HG03039 (cell line): ENCODE data around the gene TMEM245.

Experiments
- ATAC-seq: cut with Tn5 transposase; IDR thresholded peaks from one replicate; pipeline ENCODE4 v1.9.1; 2021; ENCODE audit warnings: mild to moderate bottlenecking, moderate library complexity; ENCODE audit not compliant: unreplicated experiment

The TMEM245 gene

DNA sequence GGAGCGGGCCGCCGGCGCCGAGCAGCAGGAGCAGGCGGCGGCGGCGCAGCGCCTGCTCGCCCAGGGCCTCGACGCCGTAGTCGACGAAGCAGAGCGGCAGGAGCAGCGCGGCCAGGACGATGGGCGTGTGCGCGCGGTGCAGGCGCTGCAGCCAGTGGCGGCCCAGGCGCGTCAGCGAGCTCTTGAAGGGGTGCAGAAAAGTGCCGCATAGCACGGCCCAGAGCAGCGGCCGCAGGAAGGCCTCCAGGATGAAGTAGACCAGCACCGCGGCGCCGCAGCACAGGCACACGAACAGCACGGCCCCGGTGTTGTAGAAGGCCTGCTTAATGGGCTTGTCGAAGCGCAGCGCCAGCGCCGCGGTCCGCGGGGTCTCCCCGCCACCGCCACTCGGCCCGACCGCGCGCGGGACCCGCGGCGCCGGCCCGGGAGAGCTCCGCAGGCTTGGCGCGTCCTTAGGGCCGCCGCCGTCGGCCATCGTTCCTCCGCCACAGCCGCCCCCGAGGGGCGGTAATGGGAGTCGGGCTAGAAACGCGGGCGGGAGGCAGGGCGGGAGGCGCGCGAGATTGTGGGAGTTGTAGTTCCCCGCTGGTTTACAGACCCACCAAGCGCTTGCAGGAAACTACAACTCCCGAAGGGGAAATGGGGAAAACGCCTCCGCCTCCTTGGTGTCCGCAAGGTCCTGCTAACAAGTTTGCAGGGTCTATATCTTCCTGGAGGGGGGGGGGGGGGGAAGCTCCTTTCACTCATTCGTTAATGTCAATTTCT lies at the start of gene TMEM245:
TMEM245 (minus strand) TSS at position 509 of the 765 bp plus-strand sequence; CDS start at position 475, 34 bp downstream.
- peak; percentile 89 for ATAC-seq

DNA sequence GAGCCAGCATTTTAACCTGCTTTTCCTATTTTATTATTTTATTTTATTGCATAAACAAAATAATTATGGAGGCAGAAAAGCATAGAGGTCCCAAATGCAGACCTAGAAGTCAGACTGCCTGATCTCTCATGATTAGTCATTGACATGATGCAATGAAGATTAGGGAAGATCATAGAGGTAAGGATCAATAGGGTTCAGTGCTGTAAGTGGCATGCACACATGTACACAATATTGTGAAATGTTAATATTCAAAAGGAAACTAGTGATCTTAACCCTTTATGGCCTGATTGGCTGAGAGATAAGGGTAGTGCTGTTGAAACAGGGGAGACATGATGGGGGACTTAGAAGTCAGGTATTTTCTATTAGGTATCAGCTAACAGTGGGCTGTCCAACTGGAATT lies 48.4 kb upstream of the TMEM245 start:
- no peak for ATAC-seq

DNA sequence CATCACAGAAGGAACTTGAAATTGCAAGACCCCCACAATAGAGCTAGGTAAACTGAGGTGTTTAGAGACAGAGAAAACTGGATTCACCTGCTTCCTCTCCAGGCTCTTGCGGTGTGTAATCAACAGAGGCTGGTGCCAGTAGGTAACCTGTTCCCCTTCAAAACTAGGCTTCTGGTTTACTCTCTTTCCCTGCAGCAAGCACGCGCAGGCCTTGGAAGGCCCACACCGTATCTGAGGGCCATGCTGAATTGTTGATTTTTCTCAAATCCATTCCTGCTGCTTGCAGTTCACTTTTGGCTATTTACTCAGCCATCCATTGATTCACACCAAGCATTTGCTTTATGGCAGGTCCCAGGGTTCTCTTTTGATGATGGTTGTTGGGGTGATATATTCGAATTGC lies 48.0 kb upstream of the TMEM245 start:
- ATAC-seq, result no peak

- no peak for ATAC-seq
Measured at GRCh38 chr9:109166771-109167601, 47.2 kb upstream of the TMEM245 start, which contains the start of gene FRRS1L. Gene FRRS1L, minus strand, starts transcription at chr9:109167249. Its CDS starts 111 bp downstream, at chr9:109167138.

DNA sequence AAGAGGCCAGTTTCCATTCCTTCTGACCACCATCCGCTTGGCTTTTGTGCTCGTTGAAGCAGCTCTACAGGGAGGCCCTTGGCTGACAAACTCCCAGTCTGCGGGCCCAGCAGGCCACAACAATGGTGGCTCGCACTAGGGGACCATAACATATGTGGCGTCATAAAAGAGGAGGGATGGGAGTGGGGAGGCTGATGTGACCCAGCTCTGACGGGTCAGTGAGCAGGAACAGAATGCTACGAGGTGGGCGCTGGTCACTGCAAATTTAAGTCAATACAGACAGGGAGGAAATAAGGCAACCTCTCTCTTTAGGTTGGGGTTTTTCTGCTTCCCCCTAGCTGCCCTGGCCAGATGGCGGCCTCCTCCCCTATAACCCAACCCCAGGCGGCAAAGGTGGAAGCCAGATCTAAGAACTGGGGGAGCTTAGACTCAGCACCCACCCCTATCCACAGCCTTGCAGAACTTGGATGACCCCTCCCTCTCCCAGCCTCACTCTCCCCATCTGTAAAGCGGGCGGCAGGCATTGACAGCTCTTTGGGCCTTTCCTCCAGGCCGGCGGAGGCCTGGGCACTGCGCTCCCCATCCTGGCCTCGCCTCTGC lies 46.5 kb upstream of the TMEM245 start:
- no peak for ATAC-seq

- no peak for ATAC-seq
Measured at GRCh38 chr9:109164042-109164441, 44.3 kb upstream of the TMEM245 start.

DNA sequence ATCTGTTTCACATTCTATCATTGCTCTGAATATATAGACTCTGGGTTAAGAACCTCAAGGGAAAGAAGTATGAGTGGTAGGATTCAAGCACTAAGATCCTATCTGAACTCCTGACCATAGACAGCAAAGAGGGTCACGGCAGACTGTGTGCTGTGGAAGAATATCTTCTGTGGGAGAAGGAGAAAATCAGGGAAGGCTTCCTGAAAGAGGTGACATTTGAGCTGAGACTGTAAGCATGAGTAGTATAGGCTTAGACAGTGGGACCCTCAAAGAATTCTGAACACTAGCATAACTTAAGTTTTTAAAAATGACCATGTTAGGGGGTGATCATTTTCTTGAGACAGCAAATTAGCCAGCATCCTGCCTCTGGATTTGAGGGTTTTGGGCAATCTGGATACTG lies 43.4 kb upstream of the TMEM245 start:
- no peak for ATAC-seq

- no peak for ATAC-seq
Measured at GRCh38 chr9:109162677-109163076, 42.9 kb upstream of the TMEM245 start.

DNA sequence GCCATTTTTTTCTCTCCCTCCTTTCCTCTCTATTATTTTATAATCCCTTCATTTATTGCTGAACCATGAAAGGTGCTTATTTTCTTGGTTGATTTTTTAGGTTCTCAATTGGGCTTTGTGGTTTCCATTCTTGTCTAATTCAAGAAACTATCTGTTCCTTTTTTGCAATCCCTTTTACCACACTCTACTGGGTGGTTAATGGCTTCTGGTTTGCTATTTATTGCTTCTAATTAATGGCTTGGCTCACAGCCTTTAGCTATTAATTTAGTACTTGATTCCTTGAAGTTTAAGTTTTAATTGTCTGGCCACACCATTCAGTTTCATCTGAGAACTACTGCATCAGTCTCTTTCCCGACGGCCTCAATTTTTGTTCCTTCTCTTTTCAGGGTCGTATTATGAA lies 41.7 kb upstream of the TMEM245 start:
- ATAC-seq, result no peak

- no peak for ATAC-seq
Measured at GRCh38 chr9:109159583-109159982, 39.8 kb upstream of the TMEM245 start.

GRCh38 chr9:109158651-109159050 lies 38.9 kb upstream of the TMEM245 start:
- ATAC-seq, result no peak

DNA sequence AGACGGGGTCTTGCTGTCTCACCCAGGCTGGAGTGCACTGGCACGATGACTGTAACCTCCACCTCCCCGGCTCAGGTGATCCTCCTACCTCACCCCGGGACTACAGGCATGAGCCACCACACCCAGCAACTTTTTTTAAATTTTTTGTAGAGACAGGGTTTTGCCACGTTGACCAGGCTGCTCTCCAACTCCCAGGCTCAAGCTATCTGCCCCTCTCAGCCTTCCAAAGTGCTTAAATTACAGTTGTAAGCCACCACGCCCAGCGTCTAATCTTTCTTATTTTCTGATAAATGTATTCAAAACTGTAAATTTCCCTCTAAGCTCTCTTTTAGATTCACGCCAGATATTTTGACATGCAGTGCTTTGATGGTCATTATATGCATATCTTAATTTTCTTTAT lies 37.0 kb upstream of the TMEM245 start:
- ATAC-seq, result no peak

DNA sequence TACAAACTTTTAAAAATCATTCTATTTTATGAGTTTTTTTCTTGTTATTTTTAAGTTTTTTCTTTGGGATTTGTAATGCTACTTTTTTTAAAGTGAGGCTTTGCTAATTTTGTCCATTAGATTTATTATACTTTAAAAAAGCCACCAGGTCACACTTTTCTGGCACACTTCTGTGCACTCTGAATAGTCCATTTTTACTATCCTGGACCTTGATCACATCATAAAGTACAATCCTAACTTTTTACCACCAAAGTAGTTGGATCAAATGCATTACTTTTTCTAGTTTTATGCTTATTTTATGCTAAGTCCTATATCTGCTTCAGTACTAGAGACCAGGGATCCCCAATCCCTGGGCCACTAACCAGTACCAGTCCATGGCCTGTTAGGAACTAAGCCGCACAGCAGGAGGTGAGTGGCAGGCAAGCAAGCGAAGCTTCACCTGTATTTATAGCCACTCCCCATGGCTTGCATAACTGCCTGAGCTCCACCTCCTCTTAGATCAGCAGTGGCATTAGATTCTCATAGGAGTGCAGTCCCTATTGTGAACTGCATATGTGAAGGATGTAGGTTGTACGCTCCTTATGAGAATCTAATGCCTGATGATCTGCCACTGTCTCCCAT lies 31.3 kb upstream of the TMEM245 start:
- ATAC-seq, result no peak

DNA sequence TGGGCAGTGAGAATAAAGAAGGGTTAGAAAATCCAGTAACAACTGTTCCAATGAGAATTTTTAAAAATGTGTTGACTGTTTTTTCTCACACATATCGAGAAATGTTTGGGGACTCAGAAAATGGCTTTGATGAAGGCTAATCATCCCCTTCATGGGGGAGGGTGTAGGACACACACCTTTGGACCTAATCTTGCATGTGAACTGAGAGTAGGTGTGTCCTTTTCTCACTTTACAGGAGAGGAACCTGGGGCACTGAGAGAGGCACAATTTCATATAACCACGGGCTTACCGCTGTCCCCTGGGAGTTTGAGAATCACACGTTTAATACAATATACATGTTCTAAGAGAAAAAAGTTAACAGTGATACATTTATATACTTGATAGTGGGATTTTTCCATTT lies 30.0 kb upstream of the TMEM245 start:
- no peak for ATAC-seq

GRCh38 chr9:109149089-109149488 lies 29.3 kb upstream of the TMEM245 start:
- ATAC-seq, result no peak

- ATAC-seq, result no peak
Measured at GRCh38 chr9:109145051-109145450, 25.3 kb upstream of the TMEM245 start.

GRCh38 chr9:109143881-109144562 lies 24.3 kb upstream of the TMEM245 start:
- ATAC-seq, result peak; percentile 83

DNA sequence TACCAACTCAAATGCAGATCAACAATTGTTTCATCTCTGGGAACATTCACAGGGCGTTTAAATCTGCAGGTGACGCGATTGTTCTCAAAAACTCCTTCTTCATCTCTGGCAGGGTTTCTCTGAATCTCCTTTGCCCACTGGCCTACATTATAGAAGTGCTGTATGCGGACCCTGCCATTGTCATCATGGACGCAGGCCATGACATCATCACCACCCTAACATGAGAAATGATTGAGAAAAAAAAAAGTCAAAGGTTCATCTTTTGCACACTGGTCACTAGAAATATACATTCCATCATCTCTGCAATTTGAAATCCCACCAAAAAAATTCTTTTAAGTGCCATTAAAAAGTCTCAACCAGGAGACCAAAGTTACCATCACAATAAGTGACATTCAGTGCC lies 21.6 kb upstream of the TMEM245 start:
- ATAC-seq, result no peak

- no peak for ATAC-seq
Measured at GRCh38 chr9:109139851-109140250, 20.1 kb upstream of the TMEM245 start.

GRCh38 chr9:109138421-109138820 lies 18.7 kb upstream of the TMEM245 start:
- no peak for ATAC-seq

- ATAC-seq, result no peak
Measured at GRCh38 chr9:109134167-109134578, 14.4 kb upstream of the TMEM245 start.
